Trophoblast cell (in vitro differentiated cells and primary cell): ENCODE results near the gene ZNF778.

ENCODE experiments used
- DNase-seq, 2 donors: peaks; one replicate each; pipeline ENCODE4 v3.0.0-alpha.2; 2016
- H2AFZ ChIP-seq: 2 replicates; pipeline ENCODE4 v1.6.1; 2013; ENCODE audit warnings: low read length, moderate library complexity, mild to moderate bottlenecking; ENCODE audit not compliant: insufficient read depth, poor library complexity
- H2AK5ac ChIP-seq: 2 replicates; pipeline ENCODE4 v1.6.1; 2013; ENCODE audit warnings: mild to moderate bottlenecking, low read length
- H2BK120ac ChIP-seq: 2 replicates; pipeline ENCODE4 v1.6.1; 2013; ENCODE audit warnings: low read length, mild to moderate bottlenecking, moderate library complexity; ENCODE audit not compliant: insufficient read depth, poor library complexity
- H2BK12ac ChIP-seq: 2 replicates; pipeline ENCODE4 v1.6.1; 2013; ENCODE audit warnings: mild to moderate bottlenecking, low read length, moderate library complexity
- H2BK5ac ChIP-seq: 2 replicates; pipeline ENCODE4 v1.6.1; 2013; ENCODE audit warnings: low read length, low read depth, moderate library complexity, mild to moderate bottlenecking; ENCODE audit not compliant: poor library complexity
- H3K14ac ChIP-seq: 2 replicates; pipeline ENCODE4 v1.6.1; 2013; ENCODE audit warnings: mild to moderate bottlenecking, low read length
- H3K18ac ChIP-seq: 2 replicates; pipeline ENCODE4 v1.6.1; 2013; ENCODE audit warnings: mild to moderate bottlenecking, low read length
- H3K23ac ChIP-seq: 2 replicates; pipeline ENCODE4 v1.6.1; 2013; ENCODE audit warnings: low read length
- H3K27ac ChIP-seq: 2 replicates; pipeline ENCODE4 v1.5.1; 2013; ENCODE audit warnings: low read depth, mild to moderate bottlenecking, inconsistent platforms, low read length, moderate library complexity
- H3K27me3 ChIP-seq: 2 replicates; pipeline ENCODE4 v1.6.1; 2013; ENCODE audit warnings: inconsistent platforms, mild to moderate bottlenecking, low read length, moderate library complexity; ENCODE audit not compliant: insufficient read depth
- H3K36me3 ChIP-seq, 2 experiments: 1 replicate in 1 of 2; 2 replicates in 1 of 2; pipeline ENCODE4 v1.6.1; 2013; ENCODE audit warnings: low read length in 2 of 2, mild to moderate bottlenecking in 2 of 2, moderate library complexity in 1 of 2; ENCODE audit not compliant: insufficient read depth in 2 of 2, control insufficient read depth in 1 of 2
- H3K4ac ChIP-seq: 2 replicates; pipeline ENCODE4 v1.6.1; 2013; ENCODE audit warnings: low read depth, mild to moderate bottlenecking, low read length, moderate library complexity
- H3K4me1 ChIP-seq, 2 experiments: 1 replicate in 1 of 2; 2 replicates in 1 of 2; pipeline ENCODE4 v1.6.1; 2013; ENCODE audit warnings: low read length in 2 of 2, mild to moderate bottlenecking in 2 of 2, moderate library complexity in 1 of 2; ENCODE audit not compliant: insufficient read depth in 2 of 2, control insufficient read depth in 1 of 2
- H3K4me2 ChIP-seq: 2 replicates; pipeline ENCODE4 v1.6.1; 2013; ENCODE audit warnings: inconsistent platforms, mild to moderate bottlenecking, low read length, moderate library complexity
- H3K4me3 ChIP-seq: 2 replicates; pipeline ENCODE4 v1.5.1; 2013; ENCODE audit warnings: mild to moderate bottlenecking, low read depth, low read length, inconsistent platforms
- H3K79me1 ChIP-seq: one replicate; pipeline ENCODE4 v1.6.1; 2013; ENCODE audit warnings: low read length
- H3K79me2 ChIP-seq: 2 replicates; pipeline ENCODE4 v1.6.1; 2013; ENCODE audit warnings: low read length, mild to moderate bottlenecking; ENCODE audit not compliant: control insufficient read depth, insufficient read depth, poor library complexity
- H3K9ac ChIP-seq: 2 replicates; pipeline ENCODE4 v1.6.1; 2013; ENCODE audit warnings: mild to moderate bottlenecking, low read length
- H3K9me3 ChIP-seq: 2 replicates; pipeline ENCODE4 v1.6.1; 2013; ENCODE audit warnings: low read depth, mild to moderate bottlenecking, control low read depth, inconsistent platforms, low read length; ENCODE audit not compliant: insufficient read depth
- H4K12ac ChIP-seq: 2 replicates; pipeline ENCODE4 v1.6.1; 2013; ENCODE audit warnings: low read depth, mild to moderate bottlenecking, low read length, moderate library complexity
- H4K8ac ChIP-seq: 2 replicates; pipeline ENCODE4 v1.6.1; 2013; ENCODE audit warnings: low read depth, mild to moderate bottlenecking, low read length, moderate library complexity
- H4K91ac ChIP-seq: one replicate; pipeline ENCODE4 v1.6.1; 2013; ENCODE audit warnings: low read depth, mild to moderate bottlenecking, low read length, moderate library complexity
- WGBS: extraction: QIAGEN DNeasy Blood & Tissue Kit; methylation state at CpG from one replicate; pipeline ENCODE4 v1.1.7; 2013; ENCODE audit warnings: missing lambda C conversion rate; ENCODE audit not compliant: insufficient read length, insufficient coverage; ENCODE audit errors: extremely low coverage; 5-methylcytosine and 5-hydroxymethylcytosine counted together

Gene ZNF778

GRCh38 chr16:89268585-89268984, 51.1 kb downstream of the ZNF778 start:
- Histone ChIP-seq H2BK5ac (no peak overlapping the region), H2BK12ac (no peak overlapping the region), H3K4ac (no peak overlapping the region), H3K4me1 (no peaks in the 10 kb centered on the region), H3K9me3 (peaks cover 4% of the 10 kb centered on the region), H4K12ac (no peak overlapping the region), H3K36me3 (peaks cover 64 to 66% of the 10 kb centered on the region in 2 experiments), H3K79me1 (no peaks in the 10 kb centered on the region), H4K91ac (no peak overlapping the region), H3K4me2 (no peak overlapping the region), H2AFZ (no peak overlapping the region), H3K9ac (no peak overlapping the region), H3K23ac (no peak overlapping the region), H3K14ac (no peak overlapping the region), H2AK5ac (no peak overlapping the region), H3K27me3 (no peaks in the 10 kb centered on the region), H3K18ac (no peak overlapping the region), H3K27ac (no peak overlapping the region), H3K79me2 (no peaks in the 10 kb centered on the region), H4K8ac (no peak overlapping the region), H2BK120ac (no peak overlapping the region), H3K4me3 (no peak overlapping the region)
- WGBS: no CpG with 5 or more reads among the region's 19 CpGs
- no peak for DNase-seq

DNA sequence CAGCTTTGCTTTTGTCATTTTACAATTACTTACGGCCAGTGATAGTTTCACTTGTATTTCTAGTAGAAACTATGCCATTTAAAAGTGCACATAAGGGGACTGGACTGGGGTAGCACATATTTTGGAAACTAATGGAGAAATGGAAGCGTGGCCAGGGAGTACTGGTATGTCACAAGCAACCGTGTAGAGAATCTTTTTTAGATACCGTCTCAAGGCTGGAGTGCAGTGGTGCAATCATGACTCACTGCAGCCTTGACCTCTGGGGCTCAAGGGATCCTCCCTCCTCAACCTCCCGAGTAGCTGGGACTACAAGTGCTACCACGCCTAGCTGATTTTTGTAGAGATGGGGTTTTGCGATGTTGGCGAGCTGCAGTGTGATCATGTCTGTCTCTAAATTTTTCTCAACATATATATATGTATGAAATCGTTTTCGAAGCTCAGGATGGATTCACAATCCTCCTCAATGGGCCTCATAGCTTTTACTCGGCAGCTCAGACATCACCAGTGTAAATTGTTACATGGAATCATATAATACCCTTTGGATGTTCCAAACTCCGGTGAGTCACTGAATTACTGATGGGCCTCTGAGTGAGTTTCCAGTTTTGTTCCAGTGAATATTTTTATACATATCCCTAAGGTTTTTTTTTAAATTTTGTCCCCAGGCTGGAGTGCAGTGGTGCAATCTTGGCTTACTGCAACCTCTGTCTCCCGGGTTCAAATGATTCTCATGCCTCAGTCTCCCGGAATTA, 51.7 kb downstream of the ZNF778 start:
- H2AFZ ChIP-seq: no peak overlapping the region
- WGBS: no CpG with 5 or more reads among the region's 14 CpGs

GRCh38 chr16:89269805-89270665, 52.5 kb downstream of the ZNF778 start:
- H3K27me3 ChIP-seq: no peaks in the 10 kb centered on the region

More for the DNA sequence above, 51.7 kb downstream of the ZNF778 start:
- no peak overlapping the region for H3K4me3 ChIP-seq
- H4K91ac ChIP-seq: no peak overlapping the region
- H3K14ac ChIP-seq: no peak overlapping the region
- no peak overlapping the region for H2BK12ac ChIP-seq
- no peaks in the 10 kb centered on the region for H3K79me1 ChIP-seq
- H4K8ac ChIP-seq: no peak overlapping the region
- H2BK5ac ChIP-seq: no peak overlapping the region
- peaks cover 70 to 71% of the 10 kb centered on the region in 2 experiments for H3K36me3 ChIP-seq
- H3K9me3 ChIP-seq: peaks cover 3% of the 10 kb centered on the region
- H2AK5ac ChIP-seq: no peak overlapping the region
- H3K27ac ChIP-seq: no peak overlapping the region
- no peaks in the 10 kb centered on the region for H3K27me3 ChIP-seq
- peak; percentile 27 to 61 for DNase-seq
- no peak overlapping the region for H3K4ac ChIP-seq
- H3K4me2 ChIP-seq: no peak overlapping the region
- no peak overlapping the region for H3K9ac ChIP-seq
- no peak overlapping the region for H3K18ac ChIP-seq
- no peak overlapping the region for H4K12ac ChIP-seq
- H2BK120ac ChIP-seq: no peak overlapping the region
- no peak overlapping the region for H3K23ac ChIP-seq
- no peaks in the 10 kb centered on the region for H3K4me1 ChIP-seq
- H3K79me2 ChIP-seq: no peaks in the 10 kb centered on the region

DNA sequence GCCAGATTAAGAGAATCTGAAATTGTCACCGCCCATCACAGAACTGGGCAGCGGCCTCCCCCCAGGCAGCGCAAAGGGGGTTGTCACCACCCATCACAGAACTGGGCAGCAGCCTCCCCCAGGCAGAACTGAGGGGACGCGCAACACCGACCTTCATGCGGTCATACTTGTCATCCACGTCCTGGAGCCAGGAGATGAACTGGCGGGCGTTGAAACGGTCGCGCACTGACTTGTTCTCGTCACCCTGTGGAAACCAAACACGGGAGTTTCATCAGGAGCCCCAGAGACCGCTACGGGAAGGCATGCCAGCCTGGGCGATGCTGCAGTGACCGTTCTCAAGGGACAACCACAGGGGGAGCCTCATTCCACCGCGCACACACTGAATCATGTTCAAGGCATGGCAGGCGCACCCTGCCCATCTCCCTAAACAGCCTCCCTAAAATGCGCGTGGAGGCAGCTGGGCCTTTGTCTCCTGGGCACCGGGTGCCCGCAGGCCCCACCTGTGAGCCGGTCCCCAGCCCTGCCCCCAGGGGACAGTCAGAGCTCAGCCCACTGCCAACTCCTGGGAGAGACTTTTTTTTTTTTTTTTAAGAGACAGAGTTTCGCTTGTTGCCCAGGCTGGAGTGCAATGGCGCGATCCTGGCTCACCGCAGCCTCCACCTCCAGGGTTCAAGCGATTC, 53.3 kb downstream of the ZNF778 start:
- H2BK12ac ChIP-seq: no peak overlapping the region
- no peaks in the 10 kb centered on the region for H3K79me2 ChIP-seq
- H3K36me3 ChIP-seq: peaks cover 71 to 72% of the 10 kb centered on the region in 2 experiments
- H3K27ac ChIP-seq: no peak overlapping the region
- no peak overlapping the region for H3K23ac ChIP-seq
- no peak overlapping the region for H3K4ac ChIP-seq
- H3K4me2 ChIP-seq: no peak overlapping the region
- H3K9me3 ChIP-seq: no peaks in the 10 kb centered on the region
- H3K4me3 ChIP-seq: no peak overlapping the region
- no peak overlapping the region for H3K14ac ChIP-seq
- H4K12ac ChIP-seq: no peak overlapping the region
- H4K8ac ChIP-seq: no peak overlapping the region
- H3K4me1 ChIP-seq: no peaks in the 10 kb centered on the region
- H3K79me1 ChIP-seq: no peaks in the 10 kb centered on the region
- no peak for DNase-seq
- no peak overlapping the region for H2AFZ ChIP-seq
- H2BK120ac ChIP-seq: no peak overlapping the region
- no peak overlapping the region for H3K9ac ChIP-seq
- H4K91ac ChIP-seq: no peak overlapping the region
- WGBS: no CpG with 5 or more reads among the region's 32 CpGs
- H3K18ac ChIP-seq: no peak overlapping the region
- H2AK5ac ChIP-seq: no peak overlapping the region
- no peaks in the 10 kb centered on the region for H3K27me3 ChIP-seq
- no peak overlapping the region for H2BK5ac ChIP-seq

More at GRCh38 chr16:89269805-89270665, 52.5 kb downstream of the ZNF778 start:
- H4K91ac ChIP-seq: no peak overlapping the region
- H3K9me3 ChIP-seq: no peaks in the 10 kb centered on the region
- H3K9ac ChIP-seq: no peak overlapping the region
- H3K79me1 ChIP-seq: no peaks in the 10 kb centered on the region
- H2BK120ac ChIP-seq: no peak overlapping the region
- no peak overlapping the region for H2BK12ac ChIP-seq
- H3K4ac ChIP-seq: no peak overlapping the region
- H3K36me3 ChIP-seq: peaks cover 71 to 72% of the 10 kb centered on the region in 2 experiments
- no peak overlapping the region for H2AK5ac ChIP-seq
- no peak overlapping the region for H2AFZ ChIP-seq
- no peak overlapping the region for H4K8ac ChIP-seq
- no peak overlapping the region for H3K18ac ChIP-seq
- no peak overlapping the region for H3K23ac ChIP-seq
- no peak overlapping the region for H3K4me3 ChIP-seq
- no peaks in the 10 kb centered on the region for H3K4me1 ChIP-seq
- no peak for DNase-seq
- H2BK5ac ChIP-seq: no peak overlapping the region
- WGBS: no CpG with 5 or more reads among the region's 27 CpGs
- H3K79me2 ChIP-seq: no peaks in the 10 kb centered on the region
- H3K4me2 ChIP-seq: no peak overlapping the region
- no peak overlapping the region for H4K12ac ChIP-seq
- H3K14ac ChIP-seq: no peak overlapping the region
- no peak overlapping the region for H3K27ac ChIP-seq
